ENCODE results near the gene MON2.

GRCh38 chr12:62536546-62536945 is 69.9 kb downstream of the MON2 start:
- TF ChIP-seq POLR2A (IDR thresholded peaks at IDR 0.05) (no peak), CTCF (IDR thresholded peaks at IDR 0.05) (no peak), POLR2AphosphoS5 (IDR thresholded peaks at IDR 0.05) (no peak)
